CD4-positive, CD25-positive, alpha-beta regulatory T cell (primary cell): ENCODE results near the gene SKIC2. TPM values are rescaled to one million over a fixed set of nuclear protein-coding genes. Genes with fewer than 3 reads are reported as not detected.

Source experiments
- ATAC-seq, 2 donors: fragments of 150-1000 bp; cut with Tn5 transposase; one replicate each; pipeline ENCODE4 v1.10.0; 2021; ENCODE audit warnings: low read depth in 2 of 2, moderate number of reproducible peaks in 2 of 2, moderate library complexity in 1 of 2
- DNase-seq, 3 donors: peaks; one replicate each; pipeline versions ENCODE4 v3.0.0 to v3.0.0-alpha.2; 2012 to 2022; ENCODE audit warnings: mixed read lengths in 1 of 3
- H3K27ac ChIP-seq: one replicate; pipeline ENCODE4 v1.7.0; 2013; ENCODE audit warnings: mild to moderate bottlenecking, low read length; ENCODE audit not compliant: insufficient read depth, poor library complexity, severe bottlenecking
- H3K27me3 ChIP-seq: one replicate; pipeline ENCODE4 v1.7.0; 2013; ENCODE audit warnings: low read length; ENCODE audit not compliant: control insufficient read depth, insufficient read depth
- H3K36me3 ChIP-seq: one replicate; pipeline ENCODE4 v1.7.0; 2013; ENCODE audit warnings: mild to moderate bottlenecking, low read length, moderate library complexity; ENCODE audit not compliant: control insufficient read depth, insufficient read depth
- H3K4me1 ChIP-seq: 2 replicates; pipeline ENCODE4 v1.7.0; 2013; ENCODE audit warnings: mild to moderate bottlenecking, low read length; ENCODE audit not compliant: insufficient read depth, control insufficient read depth, poor library complexity, severe bottlenecking
- H3K4me3 ChIP-seq: one replicate; pipeline ENCODE4 v1.7.0; 2013; ENCODE audit warnings: low read depth, mild to moderate bottlenecking, low read length, moderate library complexity
- H3K9me3 ChIP-seq, 2 experiments: 1 replicate in 1 of 2; 2 replicates in 1 of 2; pipeline ENCODE4 v1.7.0; 2013; ENCODE audit warnings: low read length in 2 of 2, mild to moderate bottlenecking in 1 of 2, moderate library complexity in 1 of 2; ENCODE audit not compliant: control insufficient read depth in 2 of 2
- H3K27ac Mint-ChIP-seq, 3 donors: one replicate each; pipeline ENCODE4 v1.8.0; 2020 to 2022; ENCODE audit warnings: mild to moderate bottlenecking in 3 of 3, mixed read lengths in 3 of 3, moderate library complexity in 2 of 3
- H3K27me3 Mint-ChIP-seq: one replicate; pipeline ENCODE4 v1.8.0; 2022; ENCODE audit warnings: mild to moderate bottlenecking, mixed read lengths
- H3K36me3 Mint-ChIP-seq: one replicate; pipeline ENCODE4 v1.8.0; 2020; ENCODE audit warnings: mixed read lengths
- H3K4me1 Mint-ChIP-seq, 4 donors: one replicate each; pipeline ENCODE4 v1.8.0; 2020 to 2022; ENCODE audit warnings: mixed read lengths in 4 of 4, mild to moderate bottlenecking in 1 of 4
- H3K4me3 Mint-ChIP-seq, 4 donors: one replicate each; pipeline ENCODE4 v1.8.0; 2020 to 2022; ENCODE audit warnings: mild to moderate bottlenecking in 4 of 4, mixed read lengths in 4 of 4, moderate library complexity in 3 of 4
- H3K9me3 Mint-ChIP-seq, 7 donors: one replicate each; pipeline ENCODE4 v1.8.0; 2020 to 2022; ENCODE audit warnings: mixed read lengths in 7 of 7, mild to moderate bottlenecking in 3 of 7, moderate library complexity in 2 of 7
- polyA plus RNA-seq, 4 donors: library from polyadenylated mRNA; unstranded; fragments of 300-500 nt; fragmentation: Illumina TruSeq; gene quantifications; one replicate each; pipeline ENCODE4 v1.2.3, GENCODE V29; 2021
- total RNA-seq: library from RNA; stranded (reverse); gene quantifications from one replicate; pipeline ENCODE4 v1.2.3, GENCODE V29; 2022

SKIC2 gene
- total and polyA plus RNA-seq, 5 donors from 2014 or later, result 16.2 to 101 (median 17.7) TPM

- Mint-ChIP-seq H3K36me3 (no peaks in the 10 kb centered on the region), H3K4me1 (peaks cover 0 to 2% (median 0%) of the 10 kb centered on the region in 4 donors), H3K4me3 (no peak overlapping the region), H3K27ac (no peak overlapping the region), H3K9me3 (no peaks in the 10 kb centered on the region), H3K27me3 (peaks cover 12% of the 10 kb centered on the region)
- H3K27ac ChIP-seq, result no peak overlapping the region
- H3K36me3 ChIP-seq, result no peaks in the 10 kb centered on the region
- H3K4me1 ChIP-seq, result no peaks in the 10 kb centered on the region
- H3K4me3 ChIP-seq, result no peak overlapping the region
- no peak for DNase-seq
- no peak for ATAC-seq
- no peaks in the 10 kb centered on the region for H3K27me3 ChIP-seq
- H3K9me3 ChIP-seq, result no peaks in the 10 kb centered on the region
Measured at GRCh38 chr6:31935021-31935420, 24.0 kb upstream of the SKIC2 start.

- DNase-seq, result no peak
- Histone ChIP-seq H3K4me1 (no peaks in the 10 kb centered on the region), H3K27me3 (no peaks in the 10 kb centered on the region), H3K4me3 (no peak overlapping the region), H3K27ac (no peak overlapping the region), H3K36me3 (no peaks in the 10 kb centered on the region), H3K9me3 (no peaks in the 10 kb centered on the region)
- Mint-ChIP-seq H3K9me3 (no peaks in the 10 kb centered on the region), H3K4me3 (no peak overlapping the region), H3K36me3 (no peaks in the 10 kb centered on the region), H3K27me3 (peaks cover 16% of the 10 kb centered on the region), H3K4me1 (peaks cover 0 to 2% (median 0%) of the 10 kb centered on the region in 4 donors), H3K27ac (peak overlapping the region in 1 of 3 donors; percentile 36)
- ATAC-seq, result no peak
Measured at GRCh38 chr6:31935823-31936222, 23.2 kb upstream of the SKIC2 start.

- ATAC-seq (no peak), DNase-seq (no peak)
- H3K27me3 ChIP-seq, result no peaks in the 10 kb centered on the region
- Mint-ChIP-seq H3K27me3 (peaks cover 25% of the 10 kb centered on the region), H3K4me1 (no peaks in the 10 kb centered on the region), H3K27ac (peak overlapping the region in 1 of 3 donors; percentile 1), H3K36me3 (no peaks in the 10 kb centered on the region), H3K4me3 (no peak overlapping the region), H3K9me3 (peaks cover 0 to 2% (median 0%) of the 10 kb centered on the region in 7 donors)
- no peak overlapping the region for H3K4me3 ChIP-seq
- no peaks in the 10 kb centered on the region for H3K36me3 ChIP-seq
- H3K9me3 ChIP-seq, result no peaks in the 10 kb centered on the region
- no peaks in the 10 kb centered on the region for H3K4me1 ChIP-seq
- H3K27ac ChIP-seq, result no peak overlapping the region
Measured at GRCh38 chr6:31940256-31940664, 18.7 kb upstream of the SKIC2 start.

- peaks cover 0 to 4% (median 0%) of the 10 kb centered on the region in 7 donors for H3K9me3 Mint-ChIP-seq
- no peak for ATAC-seq
- H3K36me3 Mint-ChIP-seq, result no peaks in the 10 kb centered on the region
- Histone ChIP-seq H3K27me3 (no peaks in the 10 kb centered on the region), H3K4me3 (no peak overlapping the region), H3K4me1 (no peaks in the 10 kb centered on the region), H3K9me3 (no peaks in the 10 kb centered on the region), H3K36me3 (no peaks in the 10 kb centered on the region), H3K27ac (no peak overlapping the region)
- no peak overlapping the region for H3K27ac Mint-ChIP-seq
- no peak overlapping the region for H3K4me3 Mint-ChIP-seq
- DNase-seq, result no peak
- H3K27me3 Mint-ChIP-seq, result peaks cover 29% of the 10 kb centered on the region
- H3K4me1 Mint-ChIP-seq, result no peaks in the 10 kb centered on the region
Measured at GRCh38 chr6:31943742-31944141, 15.2 kb upstream of the SKIC2 start.

GRCh38 chr6:31945154-31945506 lies 13.8 kb upstream of the SKIC2 start:
- Histone ChIP-seq H3K36me3 (no peaks in the 10 kb centered on the region), H3K27me3 (no peaks in the 10 kb centered on the region), H3K4me3 (no peak overlapping the region), H3K9me3 (no peaks in the 10 kb centered on the region), H3K4me1 (no peaks in the 10 kb centered on the region), H3K27ac (no peak overlapping the region)
- Mint-ChIP-seq H3K36me3 (no peaks in the 10 kb centered on the region), H3K4me3 (no peak overlapping the region), H3K9me3 (peaks cover 0 to 4% (median 0%) of the 10 kb centered on the region in 7 donors), H3K4me1 (no peaks in the 10 kb centered on the region), H3K27ac (no peak overlapping the region), H3K27me3 (peaks cover 25% of the 10 kb centered on the region)
- DNase-seq (no peak), ATAC-seq (no peak)

GRCh38 chr6:31945507-31946369 lies 13.2 kb upstream of the SKIC2 start, which contains the start of gene CFB:
Gene CFB, plus strand, starts transcription at chr6:31946095. Its CDS starts 127 bp downstream, at chr6:31946222.
- no peaks in the 10 kb centered on the region for H3K4me1 ChIP-seq
- H3K27ac ChIP-seq, result no peak within 1 kb of the TSS
- DNase-seq (no peak), ATAC-seq (no peak)
- H3K4me3 ChIP-seq, result no peak within 1 kb of the TSS
- H3K4me1 Mint-ChIP-seq, result no peaks in the 10 kb centered on the region
- peaks cover 1% of the 10 kb centered on the region for H3K36me3 Mint-ChIP-seq
- peaks cover 21% of the 10 kb centered on the region for H3K27me3 Mint-ChIP-seq
- no peaks in the 10 kb centered on the region for H3K36me3 ChIP-seq
- peaks cover 0 to 4% (median 0%) of the 10 kb centered on the region in 7 donors for H3K9me3 Mint-ChIP-seq
- peak within 1 kb of the TSS in 1 of 4 donors; percentile 61 for H3K4me3 Mint-ChIP-seq
- H3K27ac Mint-ChIP-seq, result no peak within 1 kb of the TSS
- H3K27me3 ChIP-seq, result no peaks in the 10 kb centered on the region
- no peaks in the 10 kb centered on the region for H3K9me3 ChIP-seq

GRCh38 chr6:31946370-31946885 lies 12.5 kb upstream of the SKIC2 start:
- ATAC-seq (no peak), DNase-seq (no peak)
- peaks cover 4% of the 10 kb centered on the region for H3K36me3 Mint-ChIP-seq
- Histone ChIP-seq H3K4me1 (no peaks in the 10 kb centered on the region), H3K27ac (no peak overlapping the region), H3K9me3 (no peaks in the 10 kb centered on the region), H3K27me3 (no peaks in the 10 kb centered on the region), H3K4me3 (no peak overlapping the region), H3K36me3 (peaks cover 3% of the 10 kb centered on the region)
- peaks cover 0 to 4% (median 0%) of the 10 kb centered on the region in 7 donors for H3K9me3 Mint-ChIP-seq
- H3K27me3 Mint-ChIP-seq, result peaks cover 21% of the 10 kb centered on the region
- H3K4me3 Mint-ChIP-seq, result no peak overlapping the region
- no peaks in the 10 kb centered on the region for H3K4me1 Mint-ChIP-seq
- H3K27ac Mint-ChIP-seq, result no peak overlapping the region
